GM18867 (cell line): ENCODE data around the gene AHNAK2.
"Not testable (repeated sequence)": the region's sequence is repeated elsewhere in the genome, so short reads cannot be mapped to it uniquely, and the experiment has no call there.

Experiments used
- ATAC-seq: cut with Tn5 transposase; IDR thresholded peaks from one replicate; pipeline ENCODE4 v1.9.1; 2021; ENCODE audit warnings: mild to moderate bottlenecking, moderate library complexity; ENCODE audit not compliant: unreplicated experiment

AHNAK2 gene

GRCh38 chr14:104954746-104955395, 23.3 kb downstream of the AHNAK2 start:
- no peak for ATAC-seq

GRCh38 chr14:104953896-104954656, 24.1 kb downstream of the AHNAK2 start:
- ATAC-seq = no peak

- no peak for ATAC-seq
Measured at GRCh38 chr14:104953097-104953496, 25.1 kb downstream of the AHNAK2 start.

- ATAC-seq = not testable (repeated sequence)
Measured at GRCh38 chr14:104951863-104952657, 26.1 kb downstream of the AHNAK2 start.

- ATAC-seq = not testable (repeated sequence)
Measured at GRCh38 chr14:104950701-104951100, 27.5 kb downstream of the AHNAK2 start.

- no peak for ATAC-seq
Measured at GRCh38 chr14:104950021-104950420, 28.2 kb downstream of the AHNAK2 start.

- not testable (repeated sequence) for ATAC-seq
Measured at GRCh38 chr14:104949406-104949955, 28.7 kb downstream of the AHNAK2 start.

- no peak for ATAC-seq
Measured at GRCh38 chr14:104948736-104949031, 29.5 kb downstream of the AHNAK2 start.

- ATAC-seq = not testable (repeated sequence)
Measured at GRCh38 chr14:104947881-104948735, 30.1 kb downstream of the AHNAK2 start.

- ATAC-seq = not testable (repeated sequence)
Measured at GRCh38 chr14:104947201-104947600, 31.0 kb downstream of the AHNAK2 start.

GRCh38 chr14:104945986-104946965, 31.9 kb downstream of the AHNAK2 start:
- ATAC-seq = not testable (repeated sequence)

GRCh38 chr14:104945266-104945665, 32.9 kb downstream of the AHNAK2 start:
- not testable (repeated sequence) for ATAC-seq

GRCh38 chr14:104944436-104945205, 33.6 kb downstream of the AHNAK2 start:
- ATAC-seq = not testable (repeated sequence)

- ATAC-seq = not testable (repeated sequence)
Measured at GRCh38 chr14:104944016-104944308, 34.2 kb downstream of the AHNAK2 start.

GRCh38 chr14:104943216-104944015, 34.8 kb downstream of the AHNAK2 start:
- not testable (repeated sequence) for ATAC-seq

GRCh38 chr14:104942586-104942985, 35.6 kb downstream of the AHNAK2 start:
- no peak for ATAC-seq

- ATAC-seq = no peak
Measured at GRCh38 chr14:104941508-104942365, 36.4 kb downstream of the AHNAK2 start.
